Naive thymus-derived CD8-positive, alpha-beta T cell (primary cell): ENCODE measurements around the gene ASIP. TPM values are rescaled to one million over a fixed set of nuclear protein-coding genes. Genes with fewer than 3 reads are reported as not detected.
"Not testable (repeated sequence)": the region's sequence is repeated elsewhere in the genome, so short reads cannot be mapped to it uniquely, and the experiment has no call there.

Source experiments
- ATAC-seq, 2 donors: fragments of 150-1000 bp; cut with Tn5 transposase in 1 of 2; sonication (Bioruptor Pico), chemical (Tn5 transposase) in 1 of 2; 1 replicate in 1 of 2; 2 replicates in 1 of 2; pipeline ENCODE4 v1.10.0; 2021; ENCODE audit warnings: mild to moderate bottlenecking in 2 of 2, moderate library complexity in 2 of 2
- POLR2A ChIA-PET: fragments of 350-600 bp; sonication (Branson Sonifier 250); formaldehyde crosslinking; loops from one replicate; lab custom pipeline; 2021; ENCODE audit warnings: antibody characterized with exemption; lab: Charles Lee
- DNase-seq, 10 donors: peaks; one replicate each; pipeline versions ENCODE4 v3.0.0 to v3.0.0-alpha.2; 2020 to 2022
- H3K27ac Mint-ChIP-seq, 10 donors: one replicate each; pipeline ENCODE4 v1.8.0; 2020 to 2022; ENCODE audit warnings: mild to moderate bottlenecking in 10 of 10, mixed read lengths in 10 of 10, moderate library complexity in 4 of 10, inconsistent platforms in 1 of 10
- H3K27me3 Mint-ChIP-seq, 5 donors: one replicate each; pipeline ENCODE4 v1.8.0; 2021 to 2022; ENCODE audit warnings: mixed read lengths in 5 of 5
- H3K36me3 Mint-ChIP-seq, 3 donors: one replicate each; pipeline ENCODE4 v1.8.0; 2020 to 2022; ENCODE audit warnings: mixed read lengths in 3 of 3, mild to moderate bottlenecking in 2 of 3, inconsistent platforms in 1 of 3
- H3K4me1 Mint-ChIP-seq, 4 donors: one replicate each; pipeline ENCODE4 v1.8.0; 2021 to 2022; ENCODE audit warnings: mixed read lengths in 4 of 4
- H3K4me3 Mint-ChIP-seq, 10 donors: one replicate each; pipeline ENCODE4 v1.8.0; 2020 to 2022; ENCODE audit warnings: mild to moderate bottlenecking in 10 of 10, mixed read lengths in 10 of 10, moderate library complexity in 6 of 10, inconsistent platforms in 1 of 10
- H3K9me3 Mint-ChIP-seq, 9 donors: one replicate each; pipeline ENCODE4 v1.8.0; 2020 to 2022; ENCODE audit warnings: mixed read lengths in 9 of 9, mild to moderate bottlenecking in 3 of 9, inconsistent platforms in 1 of 9, moderate library complexity in 1 of 9
- polyA plus RNA-seq, 3 donors: library from polyadenylated mRNA; unstranded; fragments of 300-500 nt; fragmentation: Illumina TruSeq; gene quantifications; one replicate each; pipeline ENCODE4 v1.2.3, GENCODE V29; 2021
- total RNA-seq, 8 experiments: library from RNA in 2 of 8; stranded (reverse) in 2 of 8; gene quantifications; one replicate each; pipeline ENCODE4 v1.2.3 and lab custom pipeline; 2021 to 2026

Gene ASIP
- total and polyA plus RNA-seq, 5 experiments from 2014 or later, result not detected

DNA sequence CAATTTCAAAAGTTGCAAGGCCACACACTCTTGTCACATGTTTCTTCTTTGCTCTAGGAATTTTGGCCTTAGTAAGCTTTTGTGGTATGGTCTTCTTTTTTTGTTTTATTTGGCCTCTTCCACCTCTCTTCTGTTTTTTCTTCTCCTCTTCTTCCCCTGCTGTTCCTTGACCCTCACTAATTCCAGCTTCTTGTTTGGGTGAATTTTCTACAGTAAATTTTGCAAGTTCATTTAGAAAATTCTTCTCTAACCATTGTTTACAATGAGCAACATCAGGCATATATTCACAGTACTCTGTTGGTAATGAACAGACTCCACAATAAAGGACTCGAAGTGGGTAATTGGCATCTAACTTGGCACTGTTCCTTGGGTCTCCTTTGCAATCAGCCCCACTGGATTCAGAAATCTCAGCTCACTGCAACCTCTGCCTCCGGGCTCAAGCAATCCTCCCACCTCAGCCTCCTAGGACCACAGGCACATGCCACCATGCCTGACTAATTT, 5.0 kb downstream of the ASIP start:
- POLR2A ChIA-PET, result no interaction called here
- no peak for ATAC-seq
- no peaks in the 10 kb centered on the region for H3K36me3 Mint-ChIP-seq
- H3K4me3 Mint-ChIP-seq, result no peak overlapping the region
- no peak for DNase-seq
- H3K27me3 Mint-ChIP-seq, result no peaks in the 10 kb centered on the region
- H3K27ac Mint-ChIP-seq, result peak overlapping the region in 1 of 10 donors; percentile 14
- H3K4me1 Mint-ChIP-seq, result peaks cover 8 to 23% (median 18%) of the 10 kb centered on the region in 4 donors
- no peaks in the 10 kb centered on the region for H3K9me3 Mint-ChIP-seq

DNA sequence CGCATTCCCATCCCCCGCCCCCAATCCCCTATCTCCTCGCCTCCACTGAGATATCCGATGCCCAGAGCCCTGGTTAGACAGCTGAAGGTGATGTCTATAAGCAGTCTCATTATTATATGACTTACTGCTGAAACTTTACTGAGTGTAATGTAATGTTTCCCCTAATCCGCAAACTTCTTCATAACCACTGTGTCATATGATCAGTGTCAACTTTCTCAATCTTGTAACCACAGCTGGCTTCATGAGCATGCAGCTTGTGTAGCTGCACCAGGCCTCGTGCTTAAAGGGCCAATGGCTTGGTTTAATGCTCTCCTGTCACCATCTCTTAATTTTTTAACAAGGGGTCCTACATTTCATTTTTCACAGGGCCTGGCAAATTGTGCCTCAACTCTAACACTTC, 8.1 kb downstream of the ASIP start:
- no peaks in the 10 kb centered on the region for H3K36me3 Mint-ChIP-seq
- H3K4me3 Mint-ChIP-seq, result no peak overlapping the region
- ATAC-seq (peak in 1 of 2 donors; percentile 67), DNase-seq (peak in 2 of 10 donors; percentile 9 to 23)
- H3K4me1 Mint-ChIP-seq, result peaks cover 6 to 12% (median 10%) of the 10 kb centered on the region in 4 donors
- H3K9me3 Mint-ChIP-seq, result no peaks in the 10 kb centered on the region
- peaks cover 0 to 1% (median 0%) of the 10 kb centered on the region in 5 donors for H3K27me3 Mint-ChIP-seq
- H3K27ac Mint-ChIP-seq, result peak overlapping the region in 4 of 10 donors; percentile 9 to 51 (median 46)
- POLR2A ChIA-PET, result no interaction called here

DNA sequence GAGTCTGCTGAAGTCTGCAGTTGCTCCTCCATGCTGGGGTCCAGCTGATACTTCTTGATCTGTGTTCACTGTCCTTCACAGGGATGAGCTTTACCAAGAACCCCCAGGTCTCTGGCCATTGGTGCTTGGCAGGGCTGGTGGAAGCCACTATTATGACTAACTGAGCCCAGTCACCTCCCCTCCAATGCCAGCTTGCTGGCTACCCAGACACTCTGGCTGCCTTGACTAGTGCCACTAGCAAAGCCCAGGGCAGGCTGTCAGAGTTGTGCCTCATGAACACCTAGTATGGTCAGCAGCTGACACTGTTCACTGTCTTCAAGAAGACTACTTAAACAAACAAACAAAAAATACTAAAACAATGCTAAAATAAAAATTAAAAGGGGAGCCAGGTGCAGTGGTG, 8.8 kb downstream of the ASIP start:
- DNase-seq (no peak), ATAC-seq (no peak)
- Mint-ChIP-seq H3K36me3 (no peaks in the 10 kb centered on the region), H3K27me3 (peaks cover 0 to 1% (median 0%) of the 10 kb centered on the region in 5 donors), H3K4me3 (no peak overlapping the region), H3K9me3 (no peaks in the 10 kb centered on the region), H3K27ac (peak overlapping the region in 1 of 10 donors; percentile 51), H3K4me1 (peaks cover 6 to 12% (median 10%) of the 10 kb centered on the region in 4 donors)
- POLR2A ChIA-PET, result no interaction called here

DNA sequence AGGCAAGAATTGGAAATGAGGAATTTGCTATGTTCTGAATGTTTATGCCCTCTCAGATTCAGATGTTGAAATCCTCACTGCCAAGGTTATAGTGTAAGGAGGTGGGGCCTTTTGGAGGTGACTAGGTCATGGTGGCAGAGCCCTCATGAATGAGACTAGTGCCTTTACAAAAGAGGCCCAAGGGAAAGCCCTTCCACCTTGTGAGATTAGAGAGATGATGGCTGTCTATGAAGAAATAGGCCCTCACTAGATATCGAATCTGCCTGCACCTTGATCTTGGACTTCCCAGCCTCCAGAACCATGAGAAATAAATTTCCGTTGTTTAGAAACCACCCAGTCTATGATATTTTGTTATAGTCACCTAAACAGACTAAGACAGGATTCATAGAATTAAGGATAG, 10.4 kb downstream of the ASIP start:
- no peaks in the 10 kb centered on the region for H3K36me3 Mint-ChIP-seq
- peaks cover 0 to 1% (median 0%) of the 10 kb centered on the region in 5 donors for H3K27me3 Mint-ChIP-seq
- no peak for ATAC-seq
- POLR2A ChIA-PET, result no interaction called here
- no peak overlapping the region for H3K27ac Mint-ChIP-seq
- DNase-seq, result no peak
- H3K4me1 Mint-ChIP-seq, result peaks cover 7 to 12% (median 10%) of the 10 kb centered on the region in 4 donors
- H3K4me3 Mint-ChIP-seq, result no peak overlapping the region
- H3K9me3 Mint-ChIP-seq, result no peaks in the 10 kb centered on the region

DNA sequence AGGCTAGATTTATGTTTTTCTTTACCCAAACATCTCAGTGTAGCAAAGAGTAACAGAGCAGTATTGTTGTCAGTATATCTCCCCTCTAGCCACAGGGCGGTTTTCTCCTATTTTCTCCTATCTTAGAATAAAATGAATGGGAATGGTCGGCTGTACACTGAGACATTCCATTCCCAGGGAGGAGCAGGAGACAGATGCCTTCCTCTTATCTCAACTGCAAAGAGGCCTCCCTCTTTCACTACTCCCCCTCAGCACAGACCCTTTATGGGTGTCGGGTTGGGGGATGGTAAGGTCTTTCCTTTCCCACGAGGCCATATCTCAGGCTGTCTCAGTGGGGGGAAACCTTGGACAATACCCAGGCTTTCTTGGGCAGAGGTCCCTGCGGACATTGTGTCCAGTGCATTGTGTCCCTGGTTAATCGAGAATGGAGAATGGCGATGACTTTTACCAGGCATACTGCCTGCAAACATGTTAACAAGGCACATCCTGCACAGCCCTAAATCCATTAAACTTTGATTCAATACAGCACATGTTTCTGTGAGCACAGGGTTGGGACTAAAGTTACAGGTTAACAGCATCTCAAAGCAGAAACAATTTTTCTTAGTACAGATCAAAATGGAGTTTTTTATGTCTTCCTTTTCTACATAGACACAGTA, 11.3 kb downstream of the ASIP start:
- DNase-seq, POLR2A ChIA-PET, H3K27ac Mint-ChIP-seq: not testable (repeated sequence)

DNA sequence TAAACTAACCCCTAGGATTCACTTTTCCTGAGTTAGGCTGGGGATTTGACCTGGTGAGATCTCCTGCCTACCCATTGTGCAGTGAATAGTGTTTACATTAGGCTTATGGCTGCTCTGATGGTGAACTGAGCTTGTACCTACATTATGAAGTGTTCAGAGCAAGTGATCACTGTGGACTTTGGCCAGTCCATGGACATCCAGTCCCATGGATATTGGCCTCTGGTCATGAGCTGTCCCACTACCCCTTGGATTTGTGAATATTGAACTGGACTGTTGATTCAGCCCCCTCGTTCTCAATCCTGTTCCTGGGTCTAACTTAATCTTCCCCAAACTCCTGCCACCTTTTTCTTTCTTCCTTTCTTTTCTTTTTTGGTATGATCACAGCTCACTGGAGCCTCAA, 13.8 kb downstream of the ASIP start:
- Mint-ChIP-seq H3K9me3 (no peaks in the 10 kb centered on the region), H3K36me3 (no peaks in the 10 kb centered on the region), H3K4me1 (peaks cover 0 to 2% (median 1%) of the 10 kb centered on the region in 4 donors), H3K27me3 (peaks cover 0 to 1% (median 0%) of the 10 kb centered on the region in 5 donors), H3K27ac (no peak overlapping the region), H3K4me3 (no peak overlapping the region)
- ATAC-seq, result no peak
- POLR2A ChIA-PET, result no interaction called here
- DNase-seq, result no peak

More for the DNA sequence above, 11.3 kb downstream of the ASIP start:
- H3K27me3 Mint-ChIP-seq, H3K4me3 Mint-ChIP-seq, H3K36me3 Mint-ChIP-seq, ATAC-seq, H3K9me3 Mint-ChIP-seq: not testable (repeated sequence)
- H3K4me1 Mint-ChIP-seq, result peaks cover 8 to 12% (median 10%) of the 10 kb centered on the region in 4 donors

DNA sequence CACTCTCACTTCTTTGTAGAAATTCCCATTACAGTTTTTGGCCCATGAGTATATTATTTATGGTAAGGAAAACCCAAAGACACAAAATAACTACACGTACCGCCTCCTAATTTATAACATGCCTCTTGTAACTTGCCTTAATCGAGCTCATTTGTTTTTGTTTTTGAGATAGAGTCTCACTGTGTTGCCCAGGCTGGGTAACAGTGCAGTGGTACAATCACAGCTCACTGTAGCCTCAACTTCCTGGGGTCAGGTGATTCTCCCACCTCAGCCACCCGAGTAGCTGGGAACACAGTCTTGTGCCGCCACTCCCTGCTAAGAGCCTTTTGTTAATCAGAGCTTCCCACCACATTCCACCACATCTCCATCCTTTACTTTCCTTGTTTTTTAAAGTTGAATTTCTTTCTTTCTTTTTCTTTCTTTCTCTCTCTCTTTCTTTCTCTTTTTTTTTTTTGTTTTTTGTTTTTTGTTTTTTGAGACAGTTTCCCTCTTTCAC, 15.5 kb downstream of the ASIP start:
- Mint-ChIP-seq H3K4me3 (no peak overlapping the region), H3K27me3 (peaks cover 0 to 1% (median 0%) of the 10 kb centered on the region in 5 donors), H3K36me3 (no peaks in the 10 kb centered on the region), H3K4me1 (peaks cover 0 to 2% (median 0%) of the 10 kb centered on the region in 4 donors), H3K9me3 (no peaks in the 10 kb centered on the region), H3K27ac (peak overlapping the region in 1 of 10 donors; percentile 56)
- DNase-seq (no peak), ATAC-seq (no peak)
- POLR2A ChIA-PET, result no interaction called here

DNA sequence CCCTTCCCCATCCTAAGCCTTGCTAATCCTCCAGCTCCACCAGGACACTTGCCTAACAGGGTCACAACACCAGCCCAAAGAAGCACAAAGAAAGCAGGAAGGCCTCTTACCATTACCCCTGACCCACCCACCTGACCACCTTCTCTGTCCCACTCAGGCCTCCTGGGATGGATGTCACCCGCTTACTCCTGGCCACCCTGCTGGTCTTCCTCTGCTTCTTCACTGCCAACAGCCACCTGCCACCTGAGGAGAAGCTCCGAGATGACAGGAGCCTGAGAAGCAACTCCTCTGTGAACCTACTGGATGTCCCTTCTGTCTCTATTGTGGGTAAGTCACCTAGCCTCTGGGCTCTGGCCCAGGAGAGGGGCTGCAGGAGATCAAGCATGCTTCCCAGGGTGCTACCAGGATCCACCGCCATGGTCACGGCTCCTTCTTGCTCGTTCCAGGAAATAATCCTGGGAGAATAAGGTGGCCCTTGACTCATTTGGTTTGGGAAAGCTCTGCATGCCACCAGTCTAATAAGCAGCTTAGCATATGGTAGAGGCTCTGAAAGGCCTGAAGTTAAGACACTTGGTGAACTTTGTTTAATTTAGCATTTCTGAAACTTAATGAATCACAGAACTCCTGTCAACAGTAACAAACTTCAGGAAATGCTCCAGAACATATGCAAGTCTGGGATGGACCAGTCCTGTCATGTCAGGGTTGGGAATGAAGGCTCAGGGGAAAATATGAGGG, 19.2 kb downstream of the ASIP start:
- H3K4me3 Mint-ChIP-seq, result no peak overlapping the region
- H3K4me1 Mint-ChIP-seq, result peaks cover 0 to 8% (median 1%) of the 10 kb centered on the region in 4 donors
- H3K36me3 Mint-ChIP-seq, result no peaks in the 10 kb centered on the region
- no peaks in the 10 kb centered on the region for H3K27me3 Mint-ChIP-seq
- no peak overlapping the region for H3K27ac Mint-ChIP-seq
- POLR2A ChIA-PET, result no interaction called here
- ATAC-seq (no peak), DNase-seq (no peak)
- H3K9me3 Mint-ChIP-seq, result no peaks in the 10 kb centered on the region

DNA sequence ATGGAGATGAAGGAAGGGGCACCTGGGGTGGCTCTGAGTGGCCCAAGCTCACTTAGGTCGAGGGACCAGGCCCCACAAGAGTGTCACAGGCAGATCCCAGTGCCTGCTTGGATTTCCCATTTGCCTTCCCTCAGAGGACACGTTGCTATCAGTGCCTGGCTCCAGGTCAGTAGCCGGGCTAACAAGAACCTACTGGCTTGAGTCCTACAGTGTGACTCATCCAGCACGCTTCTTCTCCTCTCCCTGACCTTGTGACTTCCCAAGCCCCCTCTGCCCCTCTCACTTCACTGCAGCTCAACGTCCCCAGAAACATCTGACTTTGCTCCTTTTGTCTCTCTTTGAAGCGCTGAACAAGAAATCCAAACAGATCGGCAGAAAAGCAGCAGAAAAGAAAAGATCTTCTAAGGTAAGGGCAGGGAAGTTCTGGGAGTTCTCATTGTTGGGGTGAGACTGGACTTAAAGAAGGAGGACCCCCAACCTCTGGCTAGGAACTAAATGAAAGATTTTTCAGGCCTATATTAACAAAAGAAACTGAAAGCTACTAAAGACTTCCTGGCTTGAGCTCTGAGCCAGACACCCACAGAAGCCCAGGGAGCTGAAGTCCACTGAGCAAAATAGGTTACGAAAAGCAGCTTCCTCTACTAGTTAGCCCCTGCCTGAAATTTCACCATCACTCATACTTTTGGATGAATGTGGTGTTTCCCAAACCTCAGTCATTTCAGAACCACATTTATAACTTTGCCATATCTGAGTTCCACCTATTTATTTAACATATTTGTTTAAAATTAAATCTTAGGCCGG, 21.5 kb downstream of the ASIP start:
- Mint-ChIP-seq H3K4me1 (peaks cover 0 to 8% (median 0%) of the 10 kb centered on the region in 4 donors), H3K9me3 (no peaks in the 10 kb centered on the region), H3K36me3 (no peaks in the 10 kb centered on the region), H3K4me3 (peak overlapping the region in 1 of 10 donors; percentile 3), H3K27me3 (peaks cover 0 to 2% (median 0%) of the 10 kb centered on the region in 5 donors), H3K27ac (peak overlapping the region in 1 of 10 donors; percentile 26)
- no peak for DNase-seq
- no peak for ATAC-seq
- POLR2A ChIA-PET, result no interaction called here

DNA sequence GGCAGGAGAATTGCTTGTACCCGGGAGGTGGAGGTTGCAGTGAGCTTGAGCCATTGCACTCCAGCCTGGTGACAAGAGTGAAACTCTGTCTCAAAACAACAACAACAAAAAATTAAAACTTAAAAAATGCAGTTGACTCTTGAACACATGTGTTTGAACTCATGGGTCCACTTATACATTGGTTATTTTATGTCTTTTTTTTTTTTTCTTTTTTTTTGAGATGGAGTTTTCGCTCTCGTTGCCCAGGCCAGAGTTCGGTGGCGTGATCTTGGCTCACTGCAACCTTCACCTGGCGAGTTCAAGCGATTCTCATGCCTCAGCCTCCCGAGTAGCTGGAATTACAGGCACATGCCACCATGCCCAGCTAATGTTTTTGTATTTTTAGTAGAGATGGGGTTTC, 22.2 kb downstream of the ASIP start:
- DNase-seq, H3K4me3 Mint-ChIP-seq, H3K27me3 Mint-ChIP-seq, H3K27ac Mint-ChIP-seq, H3K36me3 Mint-ChIP-seq, ATAC-seq, H3K9me3 Mint-ChIP-seq, POLR2A ChIA-PET: not testable (repeated sequence)
- H3K4me1 Mint-ChIP-seq, result peaks cover 0 to 11% (median under 1%) of the 10 kb centered on the region in 4 donors

DNA sequence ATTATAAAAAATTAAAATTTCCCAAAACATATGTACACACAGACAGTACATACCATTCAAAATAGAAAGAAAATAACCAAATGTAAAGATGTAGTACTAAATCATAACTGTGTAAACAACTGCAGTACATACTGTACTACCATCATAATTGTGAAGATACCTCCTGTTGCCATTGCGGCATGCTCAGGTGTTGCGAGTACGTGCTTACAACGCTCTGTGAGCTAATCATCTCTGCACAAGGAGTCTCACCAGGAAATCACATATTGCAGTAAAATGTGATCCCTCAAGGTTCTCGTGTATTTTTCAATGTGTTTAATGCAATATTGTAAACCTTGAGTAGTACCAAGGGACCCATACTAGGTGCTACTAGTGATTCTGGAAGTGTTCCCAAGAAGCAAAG, 22.9 kb downstream of the ASIP start:
- ATAC-seq (no peak), DNase-seq (no peak)
- no peaks in the 10 kb centered on the region for H3K36me3 Mint-ChIP-seq
- H3K27ac Mint-ChIP-seq, result no peak overlapping the region
- no peaks in the 10 kb centered on the region for H3K9me3 Mint-ChIP-seq
- H3K4me3 Mint-ChIP-seq, result no peak overlapping the region
- H3K27me3 Mint-ChIP-seq, result peaks cover 0 to 8% (median 1%) of the 10 kb centered on the region in 5 donors
- peaks cover 0 to 12% (median 5%) of the 10 kb centered on the region in 4 donors for H3K4me1 Mint-ChIP-seq
- POLR2A ChIA-PET, result no interaction called here

DNA sequence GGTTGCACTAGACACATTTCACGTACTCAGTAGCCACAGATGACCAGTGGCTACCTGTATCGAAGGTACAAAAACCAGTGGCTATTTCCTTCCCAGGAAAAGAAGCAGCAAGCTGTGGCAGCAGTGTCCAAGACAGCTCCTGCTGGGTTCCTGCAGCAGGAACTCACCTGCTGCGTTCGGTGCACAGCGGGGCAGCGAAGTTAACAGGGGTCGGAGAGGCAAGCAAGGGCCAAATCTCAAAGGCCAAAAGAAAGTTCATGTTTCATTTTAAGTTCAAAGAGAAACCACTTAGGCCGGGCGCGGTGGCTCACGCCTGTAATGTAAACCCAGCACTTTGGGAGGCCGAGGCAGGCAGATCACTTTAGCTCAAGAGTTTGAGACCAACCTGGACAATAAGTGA, 26.9 kb downstream of the ASIP start:
- Mint-ChIP-seq H3K4me1 (peaks cover 4 to 11% (median 6%) of the 10 kb centered on the region in 4 donors), H3K4me3 (peak overlapping the region in 9 of 10 donors; percentile 10 to 79 (median 45)), H3K9me3 (no peaks in the 10 kb centered on the region), H3K27ac (no peak overlapping the region), H3K36me3 (peaks cover 0 to 1% (median 0%) of the 10 kb centered on the region in 3 donors), H3K27me3 (peaks cover 0 to 13% (median 1%) of the 10 kb centered on the region in 5 donors)
- POLR2A ChIA-PET, result no interaction called here
- DNase-seq (no peak), ATAC-seq (no peak)
